GM21381 (cell line): ENCODE results near the gene ALX1.
"Not testable (repeated sequence)": the region's sequence is repeated elsewhere in the genome, so short reads cannot be mapped to it uniquely, and the experiment has no call there.

Experiments
- ATAC-seq: cut with Tn5 transposase; IDR thresholded peaks from one replicate; pipeline ENCODE4 v1.9.1; 2021; ENCODE audit warnings: mild to moderate bottlenecking, moderate library complexity; ENCODE audit not compliant: unreplicated experiment

The ALX1 gene

DNA sequence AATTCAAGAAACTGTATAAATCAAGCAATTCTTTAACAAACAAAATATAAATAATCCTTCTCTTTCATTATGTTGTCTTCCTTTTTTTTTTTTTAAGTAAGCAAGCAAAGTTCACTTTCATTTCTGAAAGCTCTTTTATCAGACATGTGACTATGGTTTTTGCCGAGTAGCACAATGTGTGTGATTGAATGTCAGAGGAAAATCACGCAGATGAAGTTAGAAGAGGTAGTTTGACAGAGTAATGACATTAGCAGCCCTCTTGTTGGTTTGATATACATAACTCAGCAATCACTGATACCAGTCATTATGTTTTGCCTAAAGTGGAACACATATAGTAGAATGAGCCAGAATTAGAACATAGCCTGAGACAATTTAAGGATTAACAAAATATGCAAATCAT, 19.0 kb downstream of the ALX1 start:
- ATAC-seq, result no peak

DNA sequence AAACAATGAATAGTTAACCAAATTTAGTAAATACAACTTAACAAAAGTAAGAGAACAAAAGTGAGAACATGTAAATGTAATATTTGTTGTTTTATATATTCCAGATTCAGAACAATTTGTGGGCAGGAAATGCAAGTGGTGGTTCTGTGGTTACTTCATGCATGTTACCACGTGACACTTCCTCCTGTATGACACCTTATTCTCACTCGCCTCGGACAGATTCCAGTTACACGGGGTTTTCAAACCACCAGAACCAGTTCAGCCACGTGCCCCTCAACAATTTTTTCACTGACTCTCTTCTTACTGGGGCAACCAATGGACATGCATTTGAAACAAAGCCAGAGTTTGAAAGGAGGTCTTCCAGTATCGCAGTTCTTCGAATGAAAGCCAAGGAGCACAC, 21.0 kb downstream of the ALX1 start:
- ATAC-seq, result no peak

DNA sequence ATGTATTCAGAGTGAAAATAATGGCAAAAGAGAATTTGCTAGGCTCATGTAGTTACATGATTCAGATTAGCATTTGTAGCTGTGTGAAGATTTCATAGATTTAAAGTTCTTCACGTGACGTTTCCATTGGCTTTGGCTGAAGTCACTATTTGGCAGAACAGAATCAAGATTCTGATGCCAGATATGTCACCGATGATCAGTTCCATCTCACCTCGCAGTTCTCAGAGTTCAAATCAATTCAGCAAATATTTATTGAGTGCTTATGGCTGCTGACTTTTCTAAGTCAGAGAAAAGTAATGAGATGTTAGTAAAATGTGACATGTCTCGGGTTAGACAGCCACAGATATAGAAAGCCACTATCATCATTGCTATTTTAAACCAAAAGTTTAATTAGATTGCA, 28.4 kb downstream of the ALX1 start:
- ATAC-seq, result no peak

DNA sequence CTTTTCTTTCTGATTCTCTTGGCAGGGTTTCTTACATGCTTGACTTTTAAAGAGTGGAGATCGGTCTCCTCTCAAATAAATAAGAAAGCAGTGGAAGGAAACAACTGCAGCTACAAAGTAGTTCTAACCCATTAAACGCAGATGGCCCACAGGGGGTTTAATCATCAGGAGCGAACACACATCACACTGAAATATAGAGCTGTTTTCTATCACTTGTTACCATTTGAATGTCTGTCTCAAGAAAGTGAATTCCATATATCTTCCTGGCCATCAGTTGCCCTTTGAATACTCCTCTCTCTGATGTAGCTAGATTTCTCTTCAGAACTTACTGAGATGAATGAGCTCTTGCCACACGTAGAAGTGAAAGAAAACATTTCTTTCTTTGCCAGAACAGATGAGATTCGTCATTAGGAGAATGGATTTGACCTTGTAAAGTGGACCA, 29.1 kb downstream of the ALX1 start:
- no peak for ATAC-seq

DNA sequence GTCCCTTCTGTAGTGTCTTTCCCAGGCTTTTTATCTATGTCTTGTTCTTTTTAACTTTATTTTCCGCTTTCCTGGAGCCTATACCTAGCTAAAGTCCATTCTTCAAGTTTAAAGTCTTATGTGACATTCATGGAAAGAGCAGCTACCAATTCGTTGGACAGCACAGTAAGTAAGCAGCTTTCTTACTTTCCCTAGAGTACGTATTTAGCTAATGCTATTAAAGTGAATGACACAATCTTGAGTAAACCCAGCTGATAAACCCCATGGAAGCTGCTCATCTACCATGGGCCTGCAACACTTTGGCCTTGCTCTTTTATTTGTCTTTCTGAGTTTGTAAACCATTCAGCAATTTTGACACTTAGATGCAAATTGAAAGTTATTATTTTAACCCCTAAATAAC, 30.0 kb downstream of the ALX1 start:
- ATAC-seq, result no peak

DNA sequence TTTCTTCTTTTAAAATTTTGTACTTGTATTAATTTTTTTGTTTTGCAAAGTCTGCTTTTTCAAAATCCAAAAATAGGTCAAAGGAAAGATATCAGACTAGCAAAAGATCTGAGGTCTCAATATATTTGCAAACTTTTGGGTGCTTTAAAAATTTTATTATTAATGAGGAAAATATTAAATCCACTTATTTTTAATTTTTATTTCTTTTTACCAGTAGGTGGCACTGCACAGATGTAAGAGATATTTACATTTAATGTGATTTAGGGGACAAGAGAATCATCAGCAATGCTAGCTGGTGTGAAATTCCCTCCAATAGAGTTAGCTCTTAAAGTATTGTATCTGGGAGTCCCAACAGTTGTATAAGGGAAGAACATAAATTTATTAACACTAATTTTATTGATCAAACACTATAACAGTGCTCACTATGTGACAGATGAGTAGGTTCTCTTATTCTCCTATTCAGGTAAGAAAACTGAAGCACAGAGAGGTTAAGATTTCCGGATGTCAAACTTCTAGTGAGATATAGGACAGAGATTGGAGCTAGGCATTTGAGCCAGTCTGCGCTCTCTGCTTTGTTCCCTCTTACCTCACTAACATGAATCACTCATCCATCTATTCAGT, 30.5 kb downstream of the ALX1 start:
- ATAC-seq, result no peak

DNA sequence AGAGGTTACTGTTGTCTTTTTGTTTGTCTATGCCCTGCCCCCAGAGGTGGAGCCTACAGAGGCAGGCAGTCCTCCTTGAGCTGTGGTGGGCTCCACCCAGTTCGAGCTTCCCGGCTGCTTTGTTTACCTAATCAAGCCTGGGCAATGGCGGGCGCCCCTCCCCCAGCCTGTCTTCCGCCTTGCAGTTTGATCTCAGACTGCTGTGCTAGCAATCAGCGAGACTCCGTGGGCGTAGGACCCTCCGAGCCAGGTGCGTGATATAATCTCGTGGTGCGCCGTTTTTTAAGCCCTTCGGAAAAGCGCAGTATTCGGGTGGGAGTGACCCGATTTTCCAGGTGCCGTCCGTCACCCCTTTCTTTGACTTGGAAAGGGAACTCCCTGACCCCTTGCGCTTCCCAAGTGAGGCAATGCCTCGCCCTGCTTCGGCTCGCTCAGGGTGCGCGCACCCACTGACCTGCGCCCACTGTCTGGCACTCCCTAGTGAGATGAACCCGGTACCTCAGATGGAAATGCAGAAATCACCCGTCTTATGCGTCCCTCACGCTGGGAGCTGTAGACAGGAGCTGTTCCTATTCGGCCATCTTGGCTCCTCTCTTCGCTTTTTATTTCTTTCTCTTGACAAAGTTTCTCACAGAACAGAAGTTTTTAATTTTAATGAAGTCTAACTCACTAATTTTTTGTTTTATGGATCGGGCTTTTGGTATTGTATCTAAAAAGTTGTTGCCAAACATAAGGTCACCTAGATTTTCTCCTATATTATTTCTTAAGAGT, 38.0 kb downstream of the ALX1 start:
- not testable (repeated sequence) for ATAC-seq

DNA sequence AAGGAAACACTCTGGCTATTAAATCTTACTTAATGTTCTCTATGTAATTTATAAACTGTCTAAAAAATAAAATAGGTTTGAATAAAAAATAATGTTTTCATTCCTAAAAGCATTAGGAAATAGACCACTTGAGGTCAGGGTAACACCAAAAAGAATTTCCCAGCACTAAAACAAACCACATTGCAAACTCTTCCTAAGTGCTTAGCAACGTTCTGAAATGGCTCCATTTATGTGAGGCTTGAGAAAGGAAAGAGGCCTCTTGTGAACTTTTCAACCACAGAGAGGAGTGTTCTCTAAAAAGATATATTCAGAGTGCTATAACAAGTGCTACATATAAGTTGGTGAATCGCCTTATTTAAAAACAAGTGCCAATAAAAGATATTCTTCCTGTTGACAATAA, 42.7 kb downstream of the ALX1 start:
- no peak for ATAC-seq

DNA sequence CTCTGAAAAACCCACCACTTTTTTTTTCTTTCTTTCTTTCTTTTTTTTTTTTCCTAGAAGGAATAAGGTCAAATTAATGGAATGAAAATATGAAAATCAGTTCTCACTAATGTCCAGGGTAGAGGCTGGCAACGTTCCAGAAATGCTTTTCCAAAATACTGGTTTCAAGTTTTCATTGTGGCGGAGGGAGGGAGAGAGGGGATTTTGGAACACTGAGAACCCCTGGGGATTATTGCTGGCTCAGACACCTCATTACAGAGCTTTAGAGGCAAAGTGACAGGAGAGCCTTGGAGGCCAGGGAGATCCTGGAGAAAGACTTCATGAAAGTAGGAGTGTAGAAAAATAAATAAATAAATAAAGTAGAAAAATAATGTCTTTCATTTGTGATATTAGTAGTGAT, 45.4 kb downstream of the ALX1 start:
- ATAC-seq, result no peak

DNA sequence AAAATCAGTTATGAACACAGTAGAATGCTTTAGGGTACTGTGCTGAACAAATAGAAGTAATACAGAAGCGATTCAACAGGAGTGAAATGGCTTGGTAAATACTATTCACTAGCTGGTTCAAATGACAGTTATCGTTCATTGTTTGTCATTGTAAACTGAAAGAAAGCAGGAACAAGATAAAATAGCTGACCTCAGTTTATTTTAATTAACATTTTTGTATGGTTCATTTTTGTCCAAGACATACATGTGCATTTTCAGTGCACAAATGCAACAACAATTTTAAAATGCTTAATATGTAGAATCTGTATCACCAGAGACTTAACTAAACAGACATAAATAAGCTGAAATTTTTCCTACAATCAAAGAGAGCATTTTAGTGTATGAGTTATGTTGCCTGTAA, 49.9 kb downstream of the ALX1 start:
- ATAC-seq, result no peak

DNA sequence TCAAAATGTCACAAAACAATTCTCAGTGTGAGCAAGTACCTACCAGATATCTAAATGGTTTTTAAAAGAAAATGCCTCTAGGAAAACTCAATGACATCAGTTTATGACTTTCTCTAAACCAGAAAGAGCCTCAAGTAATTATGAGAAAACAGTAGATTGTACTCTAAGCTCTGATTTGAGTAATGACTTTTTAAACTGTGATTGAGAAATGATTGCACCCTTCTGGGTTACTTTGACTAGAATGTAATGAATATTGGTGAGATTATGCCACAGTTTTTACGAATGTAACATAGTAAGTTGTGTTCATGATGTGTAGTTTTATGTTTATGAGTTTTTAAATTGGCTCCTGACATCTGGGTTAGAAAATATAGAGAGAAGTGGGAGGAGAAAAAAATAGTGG, 68.8 kb downstream of the ALX1 start:
- no peak for ATAC-seq

DNA sequence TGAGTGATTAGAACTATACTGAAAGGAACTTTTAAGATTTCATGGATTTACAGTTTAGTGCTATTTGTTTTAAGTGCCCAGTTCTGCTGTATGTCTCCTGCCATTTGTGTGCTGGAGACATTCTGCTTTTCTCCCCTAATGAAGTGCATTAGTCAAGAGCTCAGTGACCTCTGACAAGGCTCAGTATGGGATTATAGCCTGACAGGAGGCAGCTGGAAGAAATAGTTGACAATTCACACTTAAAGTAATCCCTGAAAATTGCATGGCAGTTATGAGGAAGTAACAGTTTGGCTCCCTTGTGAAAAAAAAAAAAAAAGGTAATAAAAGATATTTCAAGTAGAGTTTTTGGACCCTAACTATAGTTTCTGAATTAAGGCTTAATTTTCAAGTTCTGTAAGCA, 70.3 kb downstream of the ALX1 start:
- ATAC-seq, result no peak
